PFSK-1 (cell line): Measurements from ENCODE around the gene ZMAT3.

Experiments used
- FOXP2 ChIP-seq: optimal IDR thresholded peaks from 2 replicates; pipeline ENCODE3; 2011; ENCODE audit warnings: borderline replicate concordance, control low read depth, inconsistent platforms; ENCODE audit not compliant: insufficient read depth; ENCODE audit errors: extremely low read length, extremely low read depth
- POLR2AphosphoS5 ChIP-seq: IDR thresholded peaks from 2 replicates; pipeline ENCODE4 v1.6.1; 2012; ENCODE audit warnings: low read depth, mild to moderate bottlenecking, control low read depth, low read length, moderate library complexity
- REST ChIP-seq, 2 experiments: IDR thresholded peaks; 2 replicates each; pipeline versions ENCODE4 v1.6.1 to v1.8.0; 2011 to 2012; ENCODE audit warnings: low read depth in 2 of 2, low read length in 2 of 2, control low read depth in 1 of 2, inconsistent platforms in 1 of 2, mild to moderate bottlenecking in 1 of 2, moderate library complexity in 1 of 2; ENCODE audit not compliant: insufficient read depth in 1 of 2
- SIN3A ChIP-seq: IDR thresholded peaks from 2 replicates; pipeline ENCODE4 v1.6.1; 2012; ENCODE audit warnings: mild to moderate bottlenecking, low read length, moderate library complexity, borderline replicate concordance; ENCODE audit not compliant: insufficient read depth
- TAF1 ChIP-seq: IDR thresholded peaks from 2 replicates; pipeline ENCODE4 v1.6.1; 2012; ENCODE audit warnings: low read length, control low read depth, borderline replicate concordance; ENCODE audit not compliant: insufficient read depth

The ZMAT3 gene

GRCh38 chr3:179072100-179072438, 460 bp upstream of the ZMAT3 start:
- TF ChIP-seq FOXP2 (no peak), REST (IDR thresholded peaks at IDR 0.05; ENCODE audit: insufficient read depth in 1 of 2, low read depth in 2 of 2, low read length in 2 of 2) (no peak)

GRCh38 chr3:179071027-179071322, 634 bp downstream of the ZMAT3 start:
- TF ChIP-seq POLR2AphosphoS5 = no peak
- no peak for TF ChIP-seq REST (IDR thresholded peaks at IDR 0.05; ENCODE audit: insufficient read depth in 1 of 2, low read depth in 2 of 2, low read length in 2 of 2)
- no peak for TF ChIP-seq SIN3A
- TF ChIP-seq FOXP2 = no peak
- no peak for TF ChIP-seq TAF1

GRCh38 chr3:179069762-179070390, 1.7 kb downstream of the ZMAT3 start:
- TF ChIP-seq SIN3A (no peak), TAF1 (no peak), REST (IDR thresholded peaks at IDR 0.05; ENCODE audit: insufficient read depth in 1 of 2, low read depth in 2 of 2, low read length in 2 of 2) (no peak), POLR2AphosphoS5 (no peak), FOXP2 (no peak)

- TF ChIP-seq TAF1 = no peak
- TF ChIP-seq FOXP2 = no peak
- no peak for TF ChIP-seq SIN3A
- no peak for TF ChIP-seq POLR2AphosphoS5
- no peak for TF ChIP-seq REST (IDR thresholded peaks at IDR 0.05; ENCODE audit: insufficient read depth in 1 of 2, low read depth in 2 of 2, low read length in 2 of 2)
Observed at GRCh38 chr3:179068779-179069530, 2.7 kb downstream of the ZMAT3 start.
